Stimulated activated CD8-positive, alpha-beta memory T cell treated with anti-CD3 and anti-CD28 coated beads, Interleukin-15, amount 100 ng/mL, for 1 hour (primary cell): ENCODE data around the gene NOS1.
"Not testable (repeated sequence)": the region's sequence is repeated elsewhere in the genome, so short reads cannot be mapped to it uniquely, and the experiment has no call there.

Source experiments
- DNase-seq: peaks from one replicate; pipeline ENCODE4 v3.0.0-alpha.2; 2020; ENCODE audit warnings: low read depth

NOS1 gene

GRCh38 chr12:117208811-117209455, 152.5 kb downstream of the NOS1 start:
- DNase-seq: no peak

GRCh38 chr12:117208206-117208605, 153.2 kb downstream of the NOS1 start:
- no peak for DNase-seq

GRCh38 chr12:117207675-117208074, 153.8 kb downstream of the NOS1 start:
- no peak for DNase-seq

GRCh38 chr12:117202556-117202955, 158.9 kb downstream of the NOS1 start:
- no peak for DNase-seq

GRCh38 chr12:117202033-117202432, 159.4 kb downstream of the NOS1 start:
- DNase-seq: no peak

- not testable (repeated sequence) for DNase-seq
Observed at GRCh38 chr12:117199956-117200744, 161.3 kb downstream of the NOS1 start.

GRCh38 chr12:117196334-117196733, 165.1 kb downstream of the NOS1 start:
- not testable (repeated sequence) for DNase-seq

GRCh38 chr12:117195027-117195426, 166.4 kb downstream of the NOS1 start:
- not testable (repeated sequence) for DNase-seq

- DNase-seq: no peak
Observed at GRCh38 chr12:117193903-117194302, 167.5 kb downstream of the NOS1 start.

GRCh38 chr12:117192581-117192980, 168.8 kb downstream of the NOS1 start:
- not testable (repeated sequence) for DNase-seq

- DNase-seq: no peak
Observed at GRCh38 chr12:117192057-117192456, 169.4 kb downstream of the NOS1 start.

GRCh38 chr12:117190210-117190781, 171.1 kb downstream of the NOS1 start, which contains the start of gene FBXO21:
Gene FBXO21 (minus strand): TSS chr12:117190470. CDS start chr12:117190456, 14 bp downstream.
- peak; percentile 88 for DNase-seq

- no peak for DNase-seq
Observed at GRCh38 chr12:117189725-117190209, 171.7 kb downstream of the NOS1 start.

- no peak for DNase-seq
Observed at GRCh38 chr12:117188961-117189724, 172.3 kb downstream of the NOS1 start.

GRCh38 chr12:117188121-117188665, 173.2 kb downstream of the NOS1 start:
- DNase-seq: no peak

- no peak for DNase-seq
Observed at GRCh38 chr12:117187421-117187820, 174.0 kb downstream of the NOS1 start.

GRCh38 chr12:117182866-117183265, 178.6 kb downstream of the NOS1 start:
- DNase-seq: no peak

- not testable (repeated sequence) for DNase-seq
Observed at GRCh38 chr12:117181468-117181843, 180.0 kb downstream of the NOS1 start.

- DNase-seq: no peak
Observed at GRCh38 chr12:117180758-117181467, 180.5 kb downstream of the NOS1 start.

GRCh38 chr12:117178745-117179144, 182.7 kb downstream of the NOS1 start:
- no peak for DNase-seq

- DNase-seq: no peak
Observed at GRCh38 chr12:117178301-117178700, 183.1 kb downstream of the NOS1 start.
